HS-27A (cell line): ENCODE results near the gene GPR17.

Source experiments
- DNase-seq: peaks from one replicate; pipeline ENCODE4 v3.0.0-alpha.2; 2012; ENCODE audit warnings: low read depth, missing footprints

Gene GPR17

DNA sequence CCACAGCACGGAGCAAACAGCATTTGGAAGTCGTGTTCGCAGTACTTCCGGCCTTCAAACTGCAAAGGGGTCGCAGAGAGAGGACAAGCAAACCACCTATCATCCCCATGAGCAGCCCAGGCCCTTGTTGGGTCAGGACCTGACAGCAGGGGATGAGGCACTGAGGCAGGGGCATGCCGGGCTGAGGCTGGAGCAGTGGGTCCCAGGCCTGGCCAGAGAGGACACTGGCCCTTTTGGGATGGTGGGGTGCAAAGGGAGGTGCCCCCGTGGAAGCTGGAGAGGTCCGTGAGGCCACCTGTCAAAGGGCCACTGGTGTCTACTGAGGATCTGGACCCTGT, 8.9 kb downstream of the GPR17 start:
- no peak for DNase-seq

DNA sequence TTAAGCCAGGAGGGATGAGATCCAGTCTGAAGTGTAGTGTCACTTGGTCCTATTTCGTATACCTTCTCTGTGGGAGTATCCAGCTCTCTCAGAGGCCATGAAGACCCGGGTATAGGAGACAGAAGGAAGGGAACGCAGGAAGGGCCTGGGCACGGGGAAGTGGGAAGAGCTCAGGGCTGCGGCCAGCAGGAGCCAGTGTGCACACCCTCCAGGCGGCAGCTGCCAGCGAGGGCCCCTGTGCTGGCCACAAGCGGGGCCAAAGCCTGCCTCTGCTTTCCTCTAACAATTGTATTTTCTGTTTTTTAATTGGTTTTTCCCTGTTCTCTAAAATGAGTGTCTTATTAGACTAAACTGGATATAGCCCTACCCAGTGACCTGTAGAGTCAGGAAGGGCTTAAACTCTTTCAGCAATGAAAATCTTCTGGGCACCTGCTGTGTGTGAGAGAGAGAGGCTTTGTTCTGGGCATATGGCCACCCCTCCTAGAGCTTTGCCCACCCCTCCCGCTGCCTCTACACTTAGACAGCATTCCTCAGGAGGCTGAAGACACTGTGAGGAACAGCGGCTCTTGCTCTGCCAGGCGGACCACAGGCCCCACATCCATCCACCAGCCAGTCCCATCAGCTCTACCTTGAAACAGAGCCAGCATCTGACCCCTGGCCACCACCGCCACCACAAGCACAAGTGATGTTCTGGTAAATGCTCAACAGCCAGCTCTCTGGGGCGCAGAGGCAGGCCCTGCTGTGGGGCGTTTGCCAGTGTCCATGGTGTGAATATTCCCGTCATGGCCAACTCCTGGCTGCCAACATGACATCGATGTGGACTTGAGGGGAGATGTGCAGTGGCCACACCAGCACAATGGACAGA, 9.5 kb downstream of the GPR17 start:
- no peak for DNase-seq

DNA sequence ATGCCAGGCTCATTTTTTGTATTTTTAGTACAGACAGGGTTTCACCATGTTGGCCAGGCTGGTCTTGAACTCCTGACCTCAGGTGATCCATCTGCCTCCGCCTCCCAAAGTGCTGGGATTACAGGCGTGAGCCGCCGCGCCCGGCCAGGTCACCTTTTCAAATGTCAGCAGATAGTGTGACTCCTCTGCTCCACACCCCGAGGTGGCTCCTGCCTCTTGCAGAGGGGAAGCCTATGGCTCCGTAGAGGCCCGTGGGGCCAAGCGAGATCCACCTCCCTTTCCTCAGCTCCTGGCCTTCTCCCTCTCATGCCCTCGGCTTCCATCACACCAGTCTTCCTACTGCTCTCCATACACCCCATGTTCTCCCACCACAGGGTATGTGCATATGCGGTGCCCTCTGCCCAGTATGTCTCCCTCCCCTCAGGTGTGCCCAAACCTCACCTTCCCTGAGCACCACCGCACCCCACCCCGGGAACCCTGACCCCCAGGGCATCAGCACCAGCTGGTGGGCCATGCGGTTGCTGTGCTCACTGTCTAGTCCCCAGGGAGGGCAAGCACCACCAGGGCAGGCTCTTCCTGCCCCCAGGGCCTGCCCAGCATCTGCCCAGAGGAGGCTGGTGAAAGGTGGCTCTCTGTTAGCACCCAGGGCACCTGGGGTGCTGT, 10.7 kb downstream of the GPR17 start:
- no peak for DNase-seq

DNA sequence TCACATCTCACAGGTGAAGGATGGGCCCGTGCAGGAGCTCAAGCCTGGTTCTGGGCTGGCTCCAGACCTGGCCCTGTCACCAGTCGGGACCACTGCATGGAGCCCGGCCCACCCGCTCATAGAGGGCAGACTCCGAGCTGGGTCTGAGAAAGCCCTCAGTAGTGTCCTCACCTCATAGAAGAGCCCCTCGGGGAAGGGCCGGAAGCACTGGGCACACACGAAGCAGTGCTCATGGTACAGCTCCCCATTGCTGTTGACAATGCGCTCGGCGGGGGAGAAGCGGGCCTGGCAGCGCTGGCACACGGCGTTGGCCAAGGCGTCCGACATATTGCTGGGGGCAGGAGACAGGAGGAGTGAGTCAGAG, 11.3 kb downstream of the GPR17 start:
- no peak for DNase-seq

DNA sequence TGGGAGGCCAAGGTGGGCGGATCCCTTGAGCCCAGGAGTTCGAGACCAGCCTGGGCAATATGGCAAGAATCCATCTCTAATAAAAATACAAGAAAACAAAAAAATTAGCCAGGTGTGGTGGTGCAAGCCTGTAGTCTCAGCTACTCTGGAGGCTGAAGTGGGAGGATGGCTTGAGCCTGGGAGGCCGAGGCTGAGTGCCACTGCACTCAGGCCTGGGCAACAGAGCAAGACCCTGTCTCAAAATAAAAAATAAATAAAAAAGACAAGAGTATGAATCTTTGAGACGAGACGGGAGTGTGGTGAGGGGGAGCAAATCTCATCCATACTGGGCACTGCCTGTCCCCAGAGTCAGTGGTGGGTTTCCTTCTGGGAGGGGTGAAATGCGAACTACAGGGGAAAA, 12.2 kb downstream of the GPR17 start:
- no peak for DNase-seq

DNA sequence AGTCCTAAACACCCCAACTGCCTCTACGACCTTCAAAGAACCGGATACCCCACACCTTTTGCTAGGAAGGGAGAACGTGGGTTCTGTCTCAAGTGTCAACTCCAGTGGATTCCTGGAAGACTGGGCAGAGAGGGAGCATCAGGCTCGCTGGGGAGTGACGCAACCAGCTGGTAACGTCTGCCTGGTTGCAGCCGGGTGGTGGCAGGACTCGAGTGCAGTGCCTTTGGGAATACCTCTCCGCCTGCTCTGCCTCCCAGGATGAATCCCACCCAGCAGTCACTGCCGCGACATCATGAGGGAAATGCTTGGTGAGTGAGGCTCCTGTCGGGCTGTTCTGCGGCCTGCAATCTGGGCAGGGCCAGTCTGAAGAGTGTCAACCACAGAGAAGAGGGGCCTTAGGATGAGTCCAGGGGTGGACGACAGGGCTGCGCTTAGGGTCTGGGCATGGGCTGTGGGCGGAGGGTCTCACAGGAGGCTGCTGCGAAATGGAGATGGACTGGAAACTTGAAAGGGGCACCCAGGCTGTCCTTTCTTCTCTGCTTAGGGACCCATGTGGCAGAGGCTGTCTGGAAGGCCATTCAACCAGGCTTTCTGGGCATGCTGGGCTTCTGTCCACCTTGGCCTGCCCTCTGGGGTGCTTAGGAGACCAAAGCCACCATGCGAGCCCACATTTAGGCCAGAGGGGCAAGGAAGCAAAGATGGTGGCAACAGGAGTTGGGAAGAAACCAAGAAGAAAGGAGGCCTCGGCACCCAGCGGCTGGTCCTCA, 12.9 kb downstream of the GPR17 start:
- no peak for DNase-seq

DNA sequence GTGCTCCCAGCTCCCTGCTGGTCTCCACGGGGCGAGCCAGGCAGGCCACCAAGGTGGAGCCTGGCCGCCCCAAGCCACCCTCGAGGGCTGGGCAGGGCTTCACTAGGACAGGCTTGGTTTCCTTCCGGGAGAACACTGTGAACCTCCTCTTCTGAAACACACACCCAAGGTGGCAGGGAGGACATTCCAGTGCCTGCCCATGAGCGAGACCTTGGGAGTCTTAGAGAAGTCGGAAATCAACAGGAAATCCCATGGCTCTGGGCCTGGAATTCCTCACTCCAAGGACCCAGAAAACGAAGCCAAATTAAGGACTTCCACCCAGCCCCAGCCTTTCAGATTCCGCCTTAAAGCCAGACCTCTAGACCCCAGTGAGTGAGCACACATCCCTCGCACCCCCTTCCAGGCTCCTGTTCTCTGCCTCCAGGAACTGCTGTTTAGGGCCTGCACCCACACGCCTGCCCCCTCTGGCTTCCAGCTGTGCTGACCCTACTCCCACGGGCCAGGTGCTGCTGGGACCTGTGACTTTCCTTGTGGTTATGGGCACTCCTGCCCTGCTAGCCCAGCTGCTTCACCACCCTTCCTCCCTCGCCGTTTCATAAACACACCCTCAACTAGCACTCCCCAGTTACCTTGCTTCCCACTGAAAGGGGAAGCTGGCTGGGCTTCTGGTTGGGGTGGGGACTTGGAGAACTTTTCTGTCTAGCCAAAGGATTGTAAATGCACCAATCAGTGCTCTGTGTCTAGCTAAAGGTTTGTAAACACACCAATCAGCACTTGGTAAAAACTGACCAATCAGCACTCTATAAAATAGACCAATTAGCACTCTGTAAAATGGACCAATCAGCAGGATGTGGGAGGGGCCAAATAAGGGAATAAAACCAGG, 13.7 kb downstream of the GPR17 start:
- no peak for DNase-seq

DNA sequence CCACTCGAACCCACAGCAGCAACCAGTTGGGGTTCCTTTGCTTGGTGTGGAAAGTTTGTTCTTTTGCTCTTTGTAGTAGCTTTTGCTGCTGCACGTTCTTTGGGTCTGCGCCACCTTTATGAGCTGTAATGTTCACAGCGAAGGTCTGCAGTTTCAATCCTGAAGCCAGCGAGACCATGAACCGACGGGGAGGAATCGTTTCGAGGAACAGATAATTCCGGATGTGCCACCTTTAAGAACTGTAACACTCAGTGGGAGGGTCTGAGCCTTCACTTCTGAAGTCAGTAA, 14.3 kb downstream of the GPR17 start:
- DNase-seq: no peak

DNA sequence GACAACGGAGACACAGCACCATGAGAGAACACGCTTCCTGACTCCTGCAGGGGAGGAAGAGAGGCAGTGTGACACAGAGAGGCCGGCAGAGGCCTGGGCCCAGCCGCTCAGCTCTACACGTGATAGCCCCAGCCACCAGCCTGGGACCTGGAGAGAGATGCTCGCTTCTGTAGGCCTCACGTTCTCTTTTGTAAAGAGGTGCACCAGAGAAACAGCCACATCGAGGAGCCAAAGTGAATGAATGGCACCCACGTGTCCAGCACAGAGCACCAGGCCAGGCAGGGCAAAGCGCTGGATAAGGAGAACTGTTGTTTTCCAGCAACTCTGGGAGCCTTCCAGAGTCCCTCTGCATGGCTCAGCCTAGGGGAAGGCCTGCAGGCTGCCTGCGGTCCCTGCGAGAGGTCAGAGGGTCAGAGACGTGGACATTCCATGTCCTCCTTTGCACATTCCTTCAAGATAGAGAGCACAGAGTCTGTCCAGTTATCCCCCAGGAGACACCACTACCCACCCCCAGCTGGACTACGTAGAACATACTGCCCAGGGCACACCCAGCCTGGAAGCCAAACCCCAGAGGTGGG, 15.2 kb downstream of the GPR17 start:
- peak; percentile 74 for DNase-seq

DNA sequence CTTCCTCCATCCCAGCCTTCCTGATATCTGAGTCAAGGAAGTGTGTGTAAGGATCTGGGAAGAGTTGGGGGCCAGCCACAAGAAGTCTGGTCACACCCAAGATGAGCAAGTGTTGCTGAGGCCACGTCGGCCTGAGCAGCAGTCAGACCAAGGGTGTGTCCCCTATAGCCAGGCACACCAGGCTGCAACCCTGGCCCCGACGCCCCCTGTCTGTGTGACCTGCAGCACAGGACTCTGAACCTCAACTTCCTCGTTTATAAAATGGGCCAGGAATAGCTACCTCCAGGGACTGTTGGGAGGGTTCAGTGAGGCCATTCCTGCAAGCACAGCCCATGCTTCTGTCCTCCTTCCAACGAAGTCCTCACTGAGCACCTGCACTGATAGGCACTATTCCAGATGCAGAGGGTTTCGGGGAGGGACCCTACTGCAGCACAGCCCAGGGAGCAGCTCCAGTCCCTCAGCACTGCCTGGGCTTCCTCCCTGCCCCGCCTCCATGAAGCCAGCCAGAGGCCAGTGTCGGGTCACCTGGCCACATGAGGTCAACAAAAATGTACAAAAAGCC, 16.1 kb downstream of the GPR17 start:
- peak; percentile 64 for DNase-seq

DNA sequence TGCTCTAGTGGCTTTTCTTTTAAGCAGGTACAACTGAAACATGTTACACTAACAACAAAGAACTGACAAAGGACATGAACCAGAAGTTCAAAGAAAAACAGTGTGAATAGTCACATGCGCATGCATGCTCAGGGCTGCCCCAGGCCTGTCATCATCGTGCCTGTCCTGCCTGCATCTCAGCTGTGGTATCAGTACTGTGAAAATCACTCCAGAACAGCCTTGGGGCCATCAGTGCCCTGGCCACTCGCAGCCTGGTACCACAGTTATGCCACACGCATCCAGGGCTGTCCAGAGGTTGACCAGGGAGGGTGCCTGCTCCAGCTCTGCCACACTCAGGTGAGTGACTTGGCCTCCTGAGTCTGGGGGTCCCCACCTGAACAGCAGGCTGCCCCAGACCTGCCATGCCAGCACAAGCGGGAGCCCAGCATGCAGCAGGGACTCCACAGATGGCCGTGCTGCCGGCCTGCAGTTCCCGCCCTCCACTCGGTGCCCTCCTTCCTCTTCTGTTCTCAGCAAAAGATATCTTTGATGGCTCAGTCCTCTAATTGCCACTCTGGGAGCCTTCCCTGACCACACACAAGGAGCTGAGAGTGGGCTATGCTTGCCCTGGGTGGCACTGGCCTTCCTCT, 17.1 kb downstream of the GPR17 start:
- DNase-seq: no peak

DNA sequence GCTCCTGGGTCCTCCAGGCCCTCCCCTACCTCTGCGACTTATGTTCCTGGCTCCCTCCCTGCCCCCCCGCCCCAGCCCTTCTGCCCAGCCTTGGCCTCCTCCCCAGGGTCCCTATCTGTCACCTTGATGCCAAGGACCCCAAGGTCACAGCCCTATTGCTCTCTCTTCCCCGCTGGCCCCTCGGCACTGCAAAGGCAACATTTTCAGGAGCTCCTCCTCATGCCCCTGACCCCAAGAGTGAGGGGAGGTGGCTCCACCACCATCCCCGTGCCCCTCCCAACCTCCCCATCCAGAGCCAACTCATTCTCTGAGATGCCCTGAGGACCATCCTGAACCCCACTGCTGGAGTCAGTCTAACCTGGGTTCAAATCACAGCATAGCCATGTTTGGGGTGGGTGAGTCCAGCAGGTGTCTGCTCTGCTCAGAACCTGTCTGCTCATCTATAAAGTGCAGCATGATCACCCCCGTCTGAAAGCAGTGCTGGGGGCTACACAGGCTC, 17.7 kb downstream of the GPR17 start:
- DNase-seq: no peak

DNA sequence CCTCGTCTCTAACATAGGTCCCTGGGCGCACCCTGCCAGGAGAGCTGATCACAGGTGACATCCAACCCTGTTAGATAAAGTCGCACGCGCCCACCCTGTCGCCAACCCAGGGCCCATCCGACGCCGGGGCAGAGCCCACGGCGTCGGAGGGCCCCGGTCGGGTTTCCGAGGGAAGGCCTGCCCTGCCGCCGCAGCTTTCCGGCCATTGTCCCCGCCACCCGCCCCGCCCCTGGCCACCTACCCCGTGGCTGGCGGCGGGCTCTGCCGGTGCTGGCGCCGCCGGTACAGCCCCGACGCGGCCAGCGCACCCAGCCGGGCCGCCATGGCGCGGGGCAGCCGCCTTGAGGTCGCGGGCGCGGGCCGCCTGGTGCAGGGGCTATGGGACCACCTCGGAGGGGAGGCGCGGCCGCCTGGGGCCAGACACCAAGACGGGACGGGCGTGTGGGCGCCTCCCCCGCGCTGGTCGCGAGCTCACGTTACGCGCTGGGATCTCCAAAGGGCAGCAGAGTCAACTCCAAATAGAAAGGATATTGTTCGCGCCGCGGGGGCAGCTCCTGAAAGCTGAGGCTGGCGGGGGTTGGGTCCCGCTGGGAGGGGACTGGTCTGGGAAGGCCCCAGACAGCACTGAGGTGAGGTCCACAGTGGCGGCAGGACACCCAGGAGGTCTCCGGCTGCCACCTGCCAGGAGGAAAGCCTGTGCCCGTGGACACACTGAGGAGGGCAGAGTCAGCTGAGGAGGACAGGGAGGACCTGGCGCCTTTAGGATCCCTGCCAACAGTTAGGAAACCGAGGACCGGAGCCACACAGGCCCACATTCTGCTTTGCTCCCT, 18.3 kb downstream of the GPR17 start:
- DNase-seq: no peak

DNA sequence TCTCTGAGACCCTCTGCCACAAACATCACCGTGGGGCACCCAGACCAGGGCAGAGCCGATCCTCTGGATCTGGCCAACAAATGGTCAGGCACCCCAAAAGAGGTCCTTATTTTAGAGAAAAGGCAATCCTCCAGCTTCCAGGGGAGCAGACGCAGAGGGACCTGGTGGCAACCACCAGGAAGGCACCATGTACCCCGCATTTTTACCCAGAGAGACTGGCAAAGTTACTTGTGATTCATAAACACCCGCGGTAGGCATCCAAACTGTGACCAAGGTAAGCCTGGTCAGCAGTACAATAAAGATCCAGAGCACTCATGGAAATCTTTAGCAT, 18.9 kb downstream of the GPR17 start:
- no peak for DNase-seq

DNA sequence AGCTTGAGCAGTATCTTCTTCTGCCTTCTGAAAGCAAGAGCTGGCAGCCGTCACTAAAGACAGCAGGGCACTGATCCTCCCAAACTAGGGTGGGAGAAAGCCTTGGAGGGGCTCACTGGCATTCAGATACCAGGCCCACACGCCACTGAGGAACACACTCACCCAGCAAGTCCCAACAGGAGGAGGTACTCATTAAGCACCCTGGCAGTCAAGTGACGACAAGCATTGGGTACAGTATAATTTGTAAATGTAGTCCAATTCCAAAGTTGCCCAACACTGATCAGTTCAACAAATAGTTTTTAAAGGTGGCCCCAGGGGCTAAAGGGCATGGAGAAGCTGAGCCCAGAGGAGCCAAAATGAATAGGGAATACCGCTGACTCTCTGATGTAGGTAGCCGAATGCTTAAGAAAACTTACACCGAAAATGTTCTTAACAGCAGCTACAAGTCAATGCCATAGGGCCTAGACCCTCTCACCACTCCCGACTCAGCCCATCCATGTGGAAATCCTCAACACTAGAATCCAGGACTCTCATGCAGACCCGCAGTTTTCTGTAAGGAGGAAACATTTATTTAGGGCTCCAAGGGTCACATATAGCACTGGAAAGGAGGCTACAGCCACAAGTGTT, 19.4 kb downstream of the GPR17 start:
- no peak for DNase-seq

DNA sequence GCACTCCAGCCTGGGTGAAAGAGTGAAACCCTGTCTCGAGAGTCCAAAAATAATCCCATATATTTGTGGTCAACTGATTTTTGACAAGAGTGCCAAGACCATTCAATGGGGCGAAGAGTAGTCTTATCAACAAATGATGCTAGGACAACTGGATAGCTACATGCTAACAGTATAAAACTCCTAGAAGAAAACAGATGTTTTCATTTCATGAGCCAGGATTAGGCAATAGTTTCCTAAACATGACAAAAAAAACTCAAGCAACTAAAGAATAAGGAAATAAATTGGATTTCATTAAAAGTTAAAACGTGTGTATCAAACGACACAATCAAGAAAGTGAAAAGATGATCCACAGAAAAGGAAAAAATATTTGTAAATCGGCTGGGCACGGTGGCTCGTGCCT, 23.1 kb downstream of the GPR17 start:
- DNase-seq: no peak

DNA sequence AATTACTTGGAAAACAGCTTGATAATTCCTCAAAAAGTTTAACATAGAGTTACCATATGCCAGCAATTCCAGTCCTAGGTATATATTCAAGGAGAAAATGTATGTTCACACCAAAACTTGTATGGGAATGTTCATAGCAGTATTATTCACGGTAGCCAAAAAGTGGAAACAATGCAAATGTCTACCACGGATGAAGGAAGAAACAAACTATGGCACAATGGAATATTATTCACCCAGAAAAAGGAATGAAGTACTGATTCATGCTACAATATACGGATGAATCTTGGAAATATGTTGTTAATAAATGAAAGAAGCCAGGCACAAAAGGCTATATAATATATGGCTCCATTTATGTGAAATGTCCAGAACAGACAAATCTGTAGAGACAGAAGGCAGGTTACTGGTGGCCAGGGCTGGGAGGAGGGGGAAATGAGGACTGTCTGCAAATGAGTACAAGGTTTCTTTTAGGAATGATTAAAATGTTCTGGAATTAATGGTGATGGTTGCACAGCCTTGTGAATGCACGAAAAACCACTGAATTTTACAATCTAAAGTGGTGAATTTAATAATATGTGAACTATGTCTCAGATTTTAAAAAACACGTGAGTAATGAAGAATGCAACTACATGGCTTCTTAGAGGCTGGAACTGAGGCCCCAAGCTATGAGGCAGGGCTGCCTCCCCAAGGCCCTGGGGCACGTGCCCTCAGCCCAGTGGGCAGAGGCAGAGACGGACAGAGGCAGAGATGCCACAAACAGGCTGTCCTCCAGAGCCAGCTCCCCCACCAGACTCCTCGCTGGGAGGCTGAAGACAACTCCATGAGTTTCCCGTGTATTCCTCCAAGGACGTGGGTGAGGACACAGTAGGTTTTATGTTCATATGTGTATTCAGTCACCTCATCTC, 24.4 kb downstream of the GPR17 start:
- DNase-seq: no peak

DNA sequence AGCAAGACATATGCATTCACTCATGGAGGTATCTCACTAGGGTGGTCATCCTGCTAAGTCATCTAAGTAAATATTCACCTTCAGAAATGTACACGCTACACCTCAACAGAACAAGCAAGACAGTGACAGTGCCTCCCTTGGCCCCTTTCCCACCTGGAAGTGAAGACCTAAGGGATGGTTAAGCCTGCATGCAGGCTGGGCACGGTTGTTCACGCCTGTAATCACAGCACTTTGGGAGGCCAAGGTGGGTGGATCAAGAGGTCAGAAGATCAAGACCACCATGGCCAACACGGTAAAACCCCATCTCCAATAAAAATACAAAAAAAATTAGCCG, 25.0 kb downstream of the GPR17 start:
- no peak for DNase-seq
